HCT116 (cell line): ENCODE data around the gene NELL1. TPM values are rescaled to one million over a fixed set of nuclear protein-coding genes. Genes with fewer than 3 reads are reported as not detected.

Experiments used
- ATAC-seq: fragments of 200-7000 bp; cut with Tn5 transposase; 2 replicates; pipeline ENCODE4 v1.9.1; 2020; ENCODE audit warnings: mild to moderate bottlenecking, moderate library complexity
- BruUV-seq: library from RNA; stranded (reverse); fragments of 400-500 nt; replicated peaks from 2 replicates; lab custom pipeline; 2021; lab: Mats Ljungman, UMichigan
- CTCF ChIA-PET: fragments of 300-600 bp; sonication (Branson Sonifier 250); formaldehyde crosslinking; loops from one replicate; lab custom pipeline; 2021; ENCODE audit warnings: antibody characterized with exemption; lab: Charles Lee
- POLR2A ChIA-PET: fragments of 300-600, 350-600 bp; sonication (Branson Sonifier 250); formaldehyde crosslinking; loops from one replicate; lab custom pipeline; 2021; ENCODE audit warnings: antibody characterized with exemption; lab: Charles Lee
- RAD21 ChIA-PET, 2 experiments: fragments of 300-600 bp; sonication (Branson Sonifier 250); formaldehyde crosslinking; loops; one replicate each; lab custom pipeline; 2023; ENCODE audit warnings: low total read pairs in 2 of 2; ENCODE audit not compliant: uncharacterized antibody in 2 of 2, unreplicated experiment in 2 of 2, low non-redundant PET in 1 of 2; lab: Charles Lee
- DNase-seq: peaks from one replicate; pipeline ENCODE4 v3.0.0-alpha.2; 2010; ENCODE audit warnings: low read depth, low spot score
- H2AFZ ChIP-seq: fragments of 200-600 bp; shearing (Covaris generic), sonication (generic); 2 replicates; pipeline ENCODE4 v1.6.1; 2017; ENCODE audit warnings: low read depth, mixed run types, mixed read lengths, antibody characterized with exemption, low read length; ENCODE audit not compliant: poor library complexity, severe bottlenecking
- H3K27ac ChIP-seq: 2 replicates; pipeline ENCODE4 v1.5.1; 2012; ENCODE audit warnings: low read depth, low read length
- H3K27me3 ChIP-seq: fragments of 200-600 bp; sonication (generic); 2 replicates; pipeline ENCODE4 v1.6.1; 2016; ENCODE audit warnings: mixed run types, low read length, mixed read lengths; ENCODE audit not compliant: insufficient read depth
- H3K36me3 ChIP-seq, 2 experiments: fragments of 200-500 bp in 1 of 2; fragments of 200-600 bp in 1 of 2; sonication (Bioruptor generic) in 1 of 2; sonication (generic) in 1 of 2; 2 replicates each; pipeline versions ENCODE4 v1.5.1 to v1.6.1; 2014 to 2016; ENCODE audit warnings: low read length in 2 of 2, inconsistent platforms in 1 of 2, mixed read lengths in 1 of 2, mixed run types in 1 of 2; ENCODE audit not compliant: insufficient read depth in 2 of 2, control insufficient read depth in 1 of 2
- H3K4me1 ChIP-seq, 2 experiments: fragments of 200-600 bp in 1 of 2; sonication (generic) in 1 of 2; 2 replicates each; pipeline versions ENCODE4 v1.5.1 to v1.6.1; 2012 to 2017; ENCODE audit warnings: low read length in 2 of 2, inconsistent platforms in 1 of 2, mild to moderate bottlenecking in 1 of 2, mixed read lengths in 1 of 2, mixed run types in 1 of 2, moderate library complexity in 1 of 2; ENCODE audit not compliant: insufficient read depth in 2 of 2, control insufficient read depth in 1 of 2
- H3K4me2 ChIP-seq: fragments of 200-600 bp; sonication (generic); 2 replicates; pipeline ENCODE4 v1.6.1; 2017; ENCODE audit warnings: mixed run types, low read length, mixed read lengths
- H3K4me3 ChIP-seq, 2 experiments: fragments of 200-600 bp in 1 of 2; sonication (generic) in 1 of 2; replicated peaks in 1 of 2; 2 replicates each; pipeline ENCODE4 v1.5.1; 2011 to 2016; ENCODE audit warnings: low read length in 2 of 2, control low read depth in 1 of 2, low read depth in 1 of 2, mild to moderate bottlenecking in 1 of 2, mixed read lengths in 1 of 2, mixed run types in 1 of 2
- H3K79me2 ChIP-seq: fragments of 200-600 bp; sonication (generic); 2 replicates; pipeline ENCODE4 v1.6.1; 2017; ENCODE audit warnings: mild to moderate bottlenecking, mixed run types, low read length, moderate library complexity, mixed read lengths; ENCODE audit not compliant: insufficient read depth
- H3K9ac ChIP-seq: fragments of 200-600 bp; sonication (generic); 2 replicates; pipeline ENCODE4 v1.6.1; 2016; ENCODE audit warnings: low read length, mixed read lengths
- H3K9me2 ChIP-seq: fragments of 200-600 bp; sonication (generic), shearing (Covaris generic); 2 replicates; pipeline ENCODE4 v1.6.1; 2017; ENCODE audit warnings: mixed run types, mild to moderate bottlenecking, moderate library complexity; ENCODE audit not compliant: insufficient read depth
- H3K9me3 ChIP-seq, 2 experiments: fragments of 200-500 bp in 1 of 2; fragments of 200-600 bp in 1 of 2; sonication (Bioruptor generic) in 1 of 2; sonication (generic) in 1 of 2; 2 replicates each; pipeline ENCODE4 v1.6.1; 2014 to 2017; ENCODE audit warnings: low read length in 2 of 2, mixed read lengths in 2 of 2, inconsistent platforms in 1 of 2, low read depth in 1 of 2, mild to moderate bottlenecking in 1 of 2, mixed run types in 1 of 2, moderate library complexity in 1 of 2; ENCODE audit not compliant: control insufficient read depth in 1 of 2, insufficient read depth in 1 of 2
- H4K20me1 ChIP-seq: fragments of 200-600 bp; sonication (generic), shearing (Covaris generic); 2 replicates; pipeline ENCODE4 v1.6.1; 2017; ENCODE audit warnings: mixed run types, mild to moderate bottlenecking, moderate library complexity; ENCODE audit not compliant: insufficient read depth
- CBX3 ChIP-seq: IDR thresholded peaks from 2 replicates; pipeline ENCODE4 v1.6.1; 2012; ENCODE audit warnings: low read depth
- CEBPB ChIP-seq: IDR thresholded peaks from 2 replicates; pipeline ENCODE4 v1.6.1; 2012; ENCODE audit warnings: low read depth
- EZH2phosphoT487 ChIP-seq: fragments of 200-600 bp; IDR thresholded peaks from 2 replicates; pipeline ENCODE4 v1.6.1; 2018; ENCODE audit warnings: antibody characterized with exemption, borderline replicate concordance
- FOSL1 ChIP-seq: IDR thresholded peaks from 2 replicates; pipeline ENCODE4 v1.6.1; 2012; ENCODE audit warnings: low read depth
- MAX ChIP-seq: IDR thresholded peaks from 2 replicates; pipeline ENCODE4 v1.6.1; 2012
- POLR2AphosphoS5 ChIP-seq: IDR thresholded peaks from 2 replicates; pipeline ENCODE4 v1.6.1; 2011; ENCODE audit warnings: mild to moderate bottlenecking, low read depth, low read length, moderate library complexity
- RAD21 ChIP-seq: IDR thresholded peaks from 2 replicates; pipeline ENCODE4 v1.6.1; 2012; ENCODE audit warnings: low read depth, mild to moderate bottlenecking
- SIN3A ChIP-seq: IDR thresholded peaks from 2 replicates; pipeline ENCODE4 v1.6.1; 2012; ENCODE audit warnings: low read depth
- SRF ChIP-seq: IDR thresholded peaks from 2 replicates; pipeline ENCODE4 v1.6.1; 2012; ENCODE audit warnings: low read depth
- YY1 ChIP-seq: IDR thresholded peaks from 2 replicates; pipeline ENCODE4 v1.6.1; 2011; ENCODE audit warnings: low read length, low read depth, moderate library complexity, mild to moderate bottlenecking; ENCODE audit not compliant: insufficient replicate concordance; ENCODE audit errors: extremely low read depth
- ZBTB33 ChIP-seq: IDR thresholded peaks from 2 replicates; pipeline ENCODE4 v1.6.1; 2011; ENCODE audit warnings: mild to moderate bottlenecking, low read length, moderate library complexity; ENCODE audit not compliant: insufficient replicate concordance; ENCODE audit errors: extremely low read depth
- ZFX ChIP-seq: fragments of 450-650 bp; IDR thresholded peaks from 2 replicates; pipeline ENCODE4 v1.6.1; 2017
- intact Hi-C: fragments of 100-400 bp; cut with micrococcal nuclease; formaldehyde crosslinking; loops from 2 replicates; pipeline ENCODE4 v1.10.0; 2022
- total RNA-seq: library from RNA; stranded (reverse); gene quantifications from one replicate; pipeline ENCODE4 v1.2.1, GENCODE V29; 2021; ENCODE audit not compliant: unreplicated experiment
- TF ChIP-seq, protein P1 (sequence below), 3 experiments: fragments of 200-600 bp in 1 of 3; sonication (generic) in 1 of 3; IDR thresholded peaks in 2 of 3; conservative IDR thresholded peaks in 1 of 3; 2 replicates each; pipeline ENCODE4 v1.5.1; 2012 to 2017; ENCODE audit warnings: low read depth in 2 of 3, low read length in 2 of 3, antibody characterized with exemption in 1 of 3, borderline replicate concordance in 1 of 3, control low read depth in 1 of 3, mild to moderate bottlenecking in 1 of 3, mixed read lengths in 1 of 3, mixed run types in 1 of 3, moderate library complexity in 1 of 3; ENCODE audit not compliant: insufficient read depth in 1 of 3
- TF ChIP-seq, protein P2 (sequence below): IDR thresholded peaks from 2 replicates; pipeline ENCODE4 v1.6.1; 2012
- TF ChIP-seq, protein P3 (sequence below): IDR thresholded peaks from 2 replicates; pipeline ENCODE4 v1.6.1; 2012; ENCODE audit warnings: low read depth

Gene NELL1
- total RNA-seq, 1 experiment from 2014 or later: not detected

GRCh38 chr11:21072558-21072957, 403.2 kb downstream of the NELL1 start:
- BruUV-seq: no TSS peak
- ChIA-PET RAD21 (no interaction called here), CTCF (no interaction called here)
- H3K36me3 ChIP-seq: no peaks in the 10 kb centered on the region
- H3K27ac ChIP-seq: no peak overlapping the region
- H3K4me1 ChIP-seq: no peaks in the 10 kb centered on the region
- H3K79me2 ChIP-seq: no peaks in the 10 kb centered on the region
- H4K20me1 ChIP-seq: no peaks in the 10 kb centered on the region
- TF ChIP-seq CEBPB: no peak
- no peak for TF ChIP-seq FOSL1
- TF ChIP-seq, protein P1, sequence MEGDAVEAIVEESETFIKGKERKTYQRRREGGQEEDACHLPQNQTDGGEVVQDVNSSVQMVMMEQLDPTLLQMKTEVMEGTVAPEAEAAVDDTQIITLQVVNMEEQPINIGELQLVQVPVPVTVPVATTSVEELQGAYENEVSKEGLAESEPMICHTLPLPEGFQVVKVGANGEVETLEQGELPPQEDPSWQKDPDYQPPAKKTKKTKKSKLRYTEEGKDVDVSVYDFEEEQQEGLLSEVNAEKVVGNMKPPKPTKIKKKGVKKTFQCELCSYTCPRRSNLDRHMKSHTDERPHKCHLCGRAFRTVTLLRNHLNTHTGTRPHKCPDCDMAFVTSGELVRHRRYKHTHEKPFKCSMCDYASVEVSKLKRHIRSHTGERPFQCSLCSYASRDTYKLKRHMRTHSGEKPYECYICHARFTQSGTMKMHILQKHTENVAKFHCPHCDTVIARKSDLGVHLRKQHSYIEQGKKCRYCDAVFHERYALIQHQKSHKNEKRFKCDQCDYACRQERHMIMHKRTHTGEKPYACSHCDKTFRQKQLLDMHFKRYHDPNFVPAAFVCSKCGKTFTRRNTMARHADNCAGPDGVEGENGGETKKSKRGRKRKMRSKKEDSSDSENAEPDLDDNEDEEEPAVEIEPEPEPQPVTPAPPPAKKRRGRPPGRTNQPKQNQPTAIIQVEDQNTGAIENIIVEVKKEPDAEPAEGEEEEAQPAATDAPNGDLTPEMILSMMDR (IDR thresholded peaks at IDR 0.05 in 2 of 3, conservative IDR thresholded peaks at IDR 0.05 in 1 of 3; ENCODE audit: borderline replicate concordance in 1 of 3, insufficient read depth in 1 of 3, low read depth in 2 of 3, low read length in 2 of 3): no peak
- no peak for TF ChIP-seq MAX
- no peak for TF ChIP-seq RAD21
- TF ChIP-seq, protein P2, sequence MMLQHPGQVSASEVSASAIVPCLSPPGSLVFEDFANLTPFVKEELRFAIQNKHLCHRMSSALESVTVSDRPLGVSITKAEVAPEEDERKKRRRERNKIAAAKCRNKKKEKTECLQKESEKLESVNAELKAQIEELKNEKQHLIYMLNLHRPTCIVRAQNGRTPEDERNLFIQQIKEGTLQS: no peak
- no peak for TF ChIP-seq ZFX
- TF ChIP-seq SIN3A: no peak
- TF ChIP-seq POLR2AphosphoS5: no peak
- no peak for TF ChIP-seq CBX3
- TF ChIP-seq ZBTB33: no peak
- TF ChIP-seq, protein P3, sequence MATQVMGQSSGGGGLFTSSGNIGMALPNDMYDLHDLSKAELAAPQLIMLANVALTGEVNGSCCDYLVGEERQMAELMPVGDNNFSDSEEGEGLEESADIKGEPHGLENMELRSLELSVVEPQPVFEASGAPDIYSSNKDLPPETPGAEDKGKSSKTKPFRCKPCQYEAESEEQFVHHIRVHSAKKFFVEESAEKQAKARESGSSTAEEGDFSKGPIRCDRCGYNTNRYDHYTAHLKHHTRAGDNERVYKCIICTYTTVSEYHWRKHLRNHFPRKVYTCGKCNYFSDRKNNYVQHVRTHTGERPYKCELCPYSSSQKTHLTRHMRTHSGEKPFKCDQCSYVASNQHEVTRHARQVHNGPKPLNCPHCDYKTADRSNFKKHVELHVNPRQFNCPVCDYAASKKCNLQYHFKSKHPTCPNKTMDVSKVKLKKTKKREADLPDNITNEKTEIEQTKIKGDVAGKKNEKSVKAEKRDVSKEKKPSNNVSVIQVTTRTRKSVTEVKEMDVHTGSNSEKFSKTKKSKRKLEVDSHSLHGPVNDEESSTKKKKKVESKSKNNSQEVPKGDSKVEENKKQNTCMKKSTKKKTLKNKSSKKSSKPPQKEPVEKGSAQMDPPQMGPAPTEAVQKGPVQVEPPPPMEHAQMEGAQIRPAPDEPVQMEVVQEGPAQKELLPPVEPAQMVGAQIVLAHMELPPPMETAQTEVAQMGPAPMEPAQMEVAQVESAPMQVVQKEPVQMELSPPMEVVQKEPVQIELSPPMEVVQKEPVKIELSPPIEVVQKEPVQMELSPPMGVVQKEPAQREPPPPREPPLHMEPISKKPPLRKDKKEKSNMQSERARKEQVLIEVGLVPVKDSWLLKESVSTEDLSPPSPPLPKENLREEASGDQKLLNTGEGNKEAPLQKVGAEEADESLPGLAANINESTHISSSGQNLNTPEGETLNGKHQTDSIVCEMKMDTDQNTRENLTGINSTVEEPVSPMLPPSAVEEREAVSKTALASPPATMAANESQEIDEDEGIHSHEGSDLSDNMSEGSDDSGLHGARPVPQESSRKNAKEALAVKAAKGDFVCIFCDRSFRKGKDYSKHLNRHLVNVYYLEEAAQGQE: no peak
- TF ChIP-seq EZH2phosphoT487: no peak
- no peak for TF ChIP-seq YY1
- TF ChIP-seq SRF: no peak
- TF ChIP-seq, all 23 proteins: peak for 0
- Histone ChIP-seq H3K4me3 (no peak overlapping the region), H3K27me3 (no peaks in the 10 kb centered on the region), H3K4me2 (no peak overlapping the region), H2AFZ (no peak overlapping the region), H3K9me2 (no peaks in the 10 kb centered on the region), H3K9me3 (peaks cover 3 to 29% of the 10 kb centered on the region in 2 experiments; a peak in 2 of 4 replicates), H3K9ac (no peak overlapping the region)
- POLR2A ChIA-PET: no interaction called here
- DNase-seq: no peak
- intact Hi-C loops: no loop called here
- no peak for ATAC-seq
